MG63 (cell line): Measurements from ENCODE around the gene NXPE1. TPM values are rescaled to one million over a fixed set of nuclear protein-coding genes. Genes with fewer than 3 reads are reported as not detected.

Source experiments
- DNase-seq: peaks from one replicate; pipeline ENCODE4 v3.0.0-alpha.2; 2020
- H3K27me3 ChIP-seq: fragments of 250-450 bp; sonication (Bioruptor Pico); 2 replicates; pipeline ENCODE4 v1.5.1; 2020; ENCODE audit warnings: mild to moderate bottlenecking, moderate library complexity
- H3K36me3 ChIP-seq: fragments of 250-450 bp; sonication (Bioruptor Pico); 2 replicates; pipeline ENCODE4 v1.5.1; 2020; ENCODE audit warnings: mild to moderate bottlenecking, moderate library complexity
- H3K4me3 ChIP-seq: fragments of 250-450 bp; sonication (Bioruptor Pico); 2 replicates; pipeline ENCODE4 v1.5.1; 2020; ENCODE audit warnings: mild to moderate bottlenecking, moderate library complexity
- H3K9me3 ChIP-seq: fragments of 250-450 bp; sonication (Bioruptor Pico); 2 replicates; pipeline ENCODE4 v1.5.1; 2020; ENCODE audit warnings: mild to moderate bottlenecking, moderate library complexity
- total RNA-seq: library from RNA; depleted of rRNA; stranded (reverse); fragments of >200 nt; shearing (Covaris generic); gene quantifications from 2 replicates; pipeline ENCODE4 v1.2.3, GENCODE V29; 2014; ENCODE audit warnings: low replicate concordance

Gene NXPE1
- total RNA-seq, 1 experiment from 2014 or later = not detected

- no peaks in the 10 kb centered on the region for H3K36me3 ChIP-seq
Measured at GRCh38 chr11:114571712-114572111, 12.0 kb upstream of the NXPE1 start.

GRCh38 chr11:114569801-114570200 is 10.1 kb upstream of the NXPE1 start:
- no peaks in the 10 kb centered on the region for H3K36me3 ChIP-seq
- H3K9me3 ChIP-seq = no peaks in the 10 kb centered on the region
- DNase-seq = no peak
- no peak overlapping the region for H3K4me3 ChIP-seq
- no peaks in the 10 kb centered on the region for H3K27me3 ChIP-seq

More at GRCh38 chr11:114571712-114572111, 12.0 kb upstream of the NXPE1 start:
- DNase-seq = no peak
- Histone ChIP-seq H3K27me3 (no peaks in the 10 kb centered on the region), H3K9me3 (no peaks in the 10 kb centered on the region), H3K4me3 (no peak overlapping the region)

GRCh38 chr11:114566276-114566675 is 6.6 kb upstream of the NXPE1 start:
- Histone ChIP-seq H3K4me3 (no peak overlapping the region), H3K36me3 (no peaks in the 10 kb centered on the region), H3K27me3 (no peaks in the 10 kb centered on the region), H3K9me3 (no peaks in the 10 kb centered on the region)
- DNase-seq = no peak

- Histone ChIP-seq H3K9me3 (no peaks in the 10 kb centered on the region), H3K4me3 (no peak overlapping the region), H3K36me3 (no peaks in the 10 kb centered on the region), H3K27me3 (no peaks in the 10 kb centered on the region)
- no peak for DNase-seq
Measured at GRCh38 chr11:114564831-114565230, 5.2 kb upstream of the NXPE1 start.

- Histone ChIP-seq H3K9me3 (no peaks in the 10 kb centered on the region), H3K4me3 (no peak overlapping the region), H3K27me3 (no peaks in the 10 kb centered on the region), H3K36me3 (no peaks in the 10 kb centered on the region)
- no peak for DNase-seq
Measured at GRCh38 chr11:114563077-114563476, 3.4 kb upstream of the NXPE1 start.

- Histone ChIP-seq H3K4me3 (no peak overlapping the region), H3K36me3 (no peaks in the 10 kb centered on the region), H3K9me3 (no peaks in the 10 kb centered on the region), H3K27me3 (no peaks in the 10 kb centered on the region)
- no peak for DNase-seq
Measured at GRCh38 chr11:114562166-114562916, 2.7 kb upstream of the NXPE1 start.

GRCh38 chr11:114556135-114556534 is 3.5 kb downstream of the NXPE1 start:
- no peaks in the 10 kb centered on the region for H3K27me3 ChIP-seq
- no peaks in the 10 kb centered on the region for H3K9me3 ChIP-seq
- no peak for DNase-seq
- no peaks in the 10 kb centered on the region for H3K36me3 ChIP-seq
- no peak overlapping the region for H3K4me3 ChIP-seq

- Histone ChIP-seq H3K4me3 (no peak overlapping the region), H3K27me3 (no peaks in the 10 kb centered on the region), H3K36me3 (no peaks in the 10 kb centered on the region), H3K9me3 (no peaks in the 10 kb centered on the region)
- DNase-seq = no peak
Measured at GRCh38 chr11:114553642-114554041, 6.0 kb downstream of the NXPE1 start.

- DNase-seq = no peak
- H3K4me3 ChIP-seq = no peak overlapping the region
- H3K27me3 ChIP-seq = no peaks in the 10 kb centered on the region
- no peaks in the 10 kb centered on the region for H3K36me3 ChIP-seq
- no peaks in the 10 kb centered on the region for H3K9me3 ChIP-seq
Measured at GRCh38 chr11:114551060-114551459, 8.6 kb downstream of the NXPE1 start.

GRCh38 chr11:114525682-114526081 is 34.0 kb downstream of the NXPE1 start:
- no peaks in the 10 kb centered on the region for H3K27me3 ChIP-seq
- no peaks in the 10 kb centered on the region; the same call in 1 of the 2 replicates for H3K9me3 ChIP-seq
- no peaks in the 10 kb centered on the region for H3K36me3 ChIP-seq
- no peak overlapping the region for H3K4me3 ChIP-seq
- no peak for DNase-seq

GRCh38 chr11:114524122-114524521 is 35.6 kb downstream of the NXPE1 start:
- no peaks in the 10 kb centered on the region for H3K27me3 ChIP-seq
- no peak overlapping the region for H3K4me3 ChIP-seq
- no peaks in the 10 kb centered on the region; the same call in 1 of the 2 replicates for H3K9me3 ChIP-seq
- no peak for DNase-seq
- no peaks in the 10 kb centered on the region for H3K36me3 ChIP-seq

GRCh38 chr11:114522818-114523217 is 36.9 kb downstream of the NXPE1 start:
- Histone ChIP-seq H3K9me3 (no peaks in the 10 kb centered on the region; the same call in 1 of the 2 replicates), H3K36me3 (no peaks in the 10 kb centered on the region), H3K27me3 (no peaks in the 10 kb centered on the region), H3K4me3 (no peak overlapping the region)
- no peak for DNase-seq

GRCh38 chr11:114511538-114511937 is 48.1 kb downstream of the NXPE1 start:
- Histone ChIP-seq H3K9me3 (no peaks in the 10 kb centered on the region), H3K36me3 (no peaks in the 10 kb centered on the region)
- no peak for DNase-seq

GRCh38 chr11:114511079-114511478 is 48.6 kb downstream of the NXPE1 start:
- no peak for DNase-seq
- no peaks in the 10 kb centered on the region for H3K27me3 ChIP-seq
- H3K36me3 ChIP-seq = no peaks in the 10 kb centered on the region
- no peaks in the 10 kb centered on the region for H3K9me3 ChIP-seq
- H3K4me3 ChIP-seq = no peak overlapping the region

More at GRCh38 chr11:114511538-114511937, 48.1 kb downstream of the NXPE1 start:
- Histone ChIP-seq H3K27me3 (no peaks in the 10 kb centered on the region), H3K4me3 (no peak overlapping the region)

GRCh38 chr11:114501901-114502300 is 57.8 kb downstream of the NXPE1 start:
- Histone ChIP-seq H3K27me3 (no peaks in the 10 kb centered on the region), H3K9me3 (no peaks in the 10 kb centered on the region), H3K36me3 (no peaks in the 10 kb centered on the region), H3K4me3 (no peak overlapping the region)
- DNase-seq = no peak

- Histone ChIP-seq H3K4me3 (no peak overlapping the region), H3K9me3 (no peaks in the 10 kb centered on the region), H3K27me3 (no peaks in the 10 kb centered on the region), H3K36me3 (no peaks in the 10 kb centered on the region)
- DNase-seq = no peak
Measured at GRCh38 chr11:114499756-114500155, 59.9 kb downstream of the NXPE1 start.

- no peaks in the 10 kb centered on the region for H3K27me3 ChIP-seq
- no peak for DNase-seq
Measured at GRCh38 chr11:114496915-114497314, 62.8 kb downstream of the NXPE1 start.

GRCh38 chr11:114483929-114484328 is 75.8 kb downstream of the NXPE1 start:
- Histone ChIP-seq H3K27me3 (no peaks in the 10 kb centered on the region), H3K9me3 (no peaks in the 10 kb centered on the region), H3K36me3 (no peaks in the 10 kb centered on the region), H3K4me3 (no peak overlapping the region)
- DNase-seq = no peak

More at GRCh38 chr11:114496915-114497314, 62.8 kb downstream of the NXPE1 start:
- Histone ChIP-seq H3K36me3 (no peaks in the 10 kb centered on the region), H3K4me3 (no peak overlapping the region), H3K9me3 (no peaks in the 10 kb centered on the region)
